Measurements from ENCODE around the gene GDF10. TPM values are rescaled to one million over a fixed set of nuclear protein-coding genes. Genes with fewer than 3 reads are reported as not detected.

The GDF10 gene
- total and polyA plus RNA-seq, 8 donors: 0.31 to 2.6 (median 0.90) TPM; not detected in 5

- WGBS, 5 donors: 77 to 92% (median 84%) methylated on average over 6 to 8 of the region's 8 CpGs
- no peak overlapping the region for H3K4me3 ChIP-seq
- no peak overlapping the region for H3K27ac ChIP-seq
- H3K4me1 ChIP-seq: peaks cover 0 to 8% (median 0%) of the 10 kb centered on the region in 4 donors
- intact Hi-C loops (cut with DNase I; ENCODE audit: low total_unique reads): no loop called here
- DNase-seq: peak in 1 of 2 donors; percentile 23
- no peaks in the 10 kb centered on the region for H3K9me3 ChIP-seq
- H3K36me3 ChIP-seq: no peaks in the 10 kb centered on the region
- H3K27me3 ChIP-seq: peaks cover 0 to 20% (median 0%) of the 10 kb centered on the region in 3 donors
- TF ChIP-seq POLR2A (IDR thresholded peaks at IDR 0.05) (no peak), POLR2AphosphoS5 (IDR thresholded peaks at IDR 0.05) (no peak), EP300 (IDR thresholded peaks at IDR 0.05) (no peak), CTCF (IDR thresholded peaks at IDR 0.05) (no peak)
Observed at GRCh38 chr10:47339186-47339735, 39.3 kb downstream of the GDF10 start.

GRCh38 chr10:47339759-47340607 lies 40.0 kb downstream of the GDF10 start:
- H3K27me3 ChIP-seq: peaks cover 0 to 13% (median 0%) of the 10 kb centered on the region in 3 donors
- intact Hi-C loops (cut with DNase I; ENCODE audit: low total_unique reads): no loop called here
- H3K27ac ChIP-seq: no peak overlapping the region
- 69 to 84% (median 72%) methylated on average over 13 to 15 of the region's 15 CpGs for WGBS, 5 donors
- H3K36me3 ChIP-seq: no peaks in the 10 kb centered on the region
- no peaks in the 10 kb centered on the region for H3K9me3 ChIP-seq
- DNase-seq: peak in 1 of 2 donors; percentile 8
- no peak overlapping the region for H3K4me3 ChIP-seq
- H3K4me1 ChIP-seq: peaks cover 0 to 8% (median 0%) of the 10 kb centered on the region in 4 donors
- TF ChIP-seq EP300 (IDR thresholded peaks at IDR 0.05): no peak
- no peak for TF ChIP-seq POLR2AphosphoS5 (IDR thresholded peaks at IDR 0.05)
- TF ChIP-seq CTCF (IDR thresholded peaks at IDR 0.05): no peak
- no peak for TF ChIP-seq POLR2A (IDR thresholded peaks at IDR 0.05)

- Histone ChIP-seq H3K27ac (no peak overlapping the region), H3K4me3 (no peak overlapping the region), H3K27me3 (peaks cover 0 to 13% (median 0%) of the 10 kb centered on the region in 3 donors), H3K9me3 (no peaks in the 10 kb centered on the region), H3K36me3 (no peaks in the 10 kb centered on the region), H3K4me1 (peaks cover 0 to 8% (median 0%) of the 10 kb centered on the region in 4 donors)
- DNase-seq: peak; percentile 68 to 84
- intact Hi-C loops (cut with DNase I; ENCODE audit: low total_unique reads): no loop called here
- 66 to 74% (median 66%) methylated on average over 5 of the region's 5 CpGs for WGBS, 5 donors
- TF ChIP-seq EP300 (IDR thresholded peaks at IDR 0.05): no peak
- TF ChIP-seq POLR2A (IDR thresholded peaks at IDR 0.05): no peak
- peak in 5 of 7 experiments; percentile 28 to 93 (median 83) for TF ChIP-seq CTCF (IDR thresholded peaks at IDR 0.05)
- TF ChIP-seq POLR2AphosphoS5 (IDR thresholded peaks at IDR 0.05): no peak
Observed at GRCh38 chr10:47340608-47341170, 40.7 kb downstream of the GDF10 start.

GRCh38 chr10:47344996-47345870 lies 45.2 kb downstream of the GDF10 start:
- TF ChIP-seq POLR2A (IDR thresholded peaks at IDR 0.05): no peak
- no peak for TF ChIP-seq POLR2AphosphoS5 (IDR thresholded peaks at IDR 0.05)
- TF ChIP-seq CTCF (IDR thresholded peaks at IDR 0.05): no peak
- no peak for TF ChIP-seq EP300 (IDR thresholded peaks at IDR 0.05)
- no peaks in the 10 kb centered on the region for H3K36me3 ChIP-seq
- no peak overlapping the region for H3K27ac ChIP-seq
- peaks cover 0 to 6% (median 0%) of the 10 kb centered on the region in 3 donors for H3K27me3 ChIP-seq
- WGBS, 5 donors: 84 to 91% (median 85%) methylated on average over 13 of the region's 13 CpGs
- no peaks in the 10 kb centered on the region for H3K4me1 ChIP-seq
- H3K9me3 ChIP-seq: no peaks in the 10 kb centered on the region
- H3K4me3 ChIP-seq: no peak overlapping the region
- no peak for DNase-seq
- intact Hi-C loops (cut with DNase I; ENCODE audit: low total_unique reads): no loop called here
